ENCODE results near the gene AQR.

AQR gene

GRCh38 chr15:34883633-34884032 is 85.9 kb downstream of the AQR start:
- ChIA-PET CTCF (interaction anchor here (1.4 kb wide), 1 partner anchor 175 kb away, joined by 5 read pairs; no protein-coding TSS in a partner anchor), POLR2A (no interaction called here)
- no peak overlapping the region for H3K4me3 ChIP-seq (ENCODE audit: low read depth, low read length)
- no peak for DNase-seq (ENCODE audit: low read depth, low spot score)
- TF ChIP-seq CTCF (IDR thresholded peaks at IDR 0.05; ENCODE audit: insufficient read depth, low read length, missing control alignments): no peak

- POLR2A ChIA-PET: no interaction called here
Observed at GRCh38 chr15:34883042-34883441, 86.5 kb downstream of the AQR start.

GRCh38 chr15:34879107-34879506 is 90.4 kb downstream of the AQR start:
- no peak overlapping the region for H3K4me3 ChIP-seq (ENCODE audit: low read depth, low read length)
- DNase-seq (ENCODE audit: low read depth, low spot score): no peak
- no peak for TF ChIP-seq CTCF (IDR thresholded peaks at IDR 0.05; ENCODE audit: insufficient read depth, low read length, missing control alignments)
- ChIA-PET POLR2A (no interaction called here), CTCF (interaction anchor here (1.3 kb wide), 1 partner anchor 171 kb away, joined by 4 read pairs; no protein-coding TSS in a partner anchor)

More at GRCh38 chr15:34883042-34883441, 86.5 kb downstream of the AQR start:
- no peak overlapping the region for H3K4me3 ChIP-seq (ENCODE audit: low read depth, low read length)
- CTCF ChIA-PET: interaction anchor here (1.4 kb wide), 1 partner anchor 175 kb away, joined by 5 read pairs; no protein-coding TSS in a partner anchor
- no peak for DNase-seq (ENCODE audit: low read depth, low spot score)
- no peak for TF ChIP-seq CTCF (IDR thresholded peaks at IDR 0.05; ENCODE audit: insufficient read depth, low read length, missing control alignments)

GRCh38 chr15:34876640-34877039 is 92.9 kb downstream of the AQR start:
- CTCF ChIA-PET: no interaction called here
- POLR2A ChIA-PET: no interaction called here
- H3K4me3 ChIP-seq (ENCODE audit: low read depth, low read length): no peak overlapping the region
- no peak for DNase-seq (ENCODE audit: low read depth, low spot score)
- no peak for TF ChIP-seq CTCF (IDR thresholded peaks at IDR 0.05; ENCODE audit: insufficient read depth, low read length, missing control alignments)

GRCh38 chr15:34869110-34869509 is 100.4 kb downstream of the AQR start:
- no peak overlapping the region for H3K4me3 ChIP-seq (ENCODE audit: low read depth, low read length)
- DNase-seq (ENCODE audit: low read depth, low spot score): no peak
- no peak for TF ChIP-seq CTCF (IDR thresholded peaks at IDR 0.05; ENCODE audit: insufficient read depth, low read length, missing control alignments)
- ChIA-PET CTCF (interaction anchor here (1.1 to 2.3 kb wide), 2 partner anchors 8 to 160 kb away, joined by 3 to 10 read pairs; no protein-coding TSS in a partner anchor), POLR2A (interaction anchor here (0.6 kb wide), 1 partner anchor 281 kb away, joined by 3 read pairs; no protein-coding TSS in a partner anchor)

GRCh38 chr15:34865531-34865930 is 104.0 kb downstream of the AQR start:
- no peak for DNase-seq (ENCODE audit: low read depth, low spot score)
- TF ChIP-seq CTCF (IDR thresholded peaks at IDR 0.05; ENCODE audit: insufficient read depth, low read length, missing control alignments): no peak
- ChIA-PET CTCF (no interaction called here), POLR2A (no interaction called here)
- H3K4me3 ChIP-seq (ENCODE audit: low read depth, low read length): no peak overlapping the region
